ENCODE results near the gene IQCE.

DNA sequence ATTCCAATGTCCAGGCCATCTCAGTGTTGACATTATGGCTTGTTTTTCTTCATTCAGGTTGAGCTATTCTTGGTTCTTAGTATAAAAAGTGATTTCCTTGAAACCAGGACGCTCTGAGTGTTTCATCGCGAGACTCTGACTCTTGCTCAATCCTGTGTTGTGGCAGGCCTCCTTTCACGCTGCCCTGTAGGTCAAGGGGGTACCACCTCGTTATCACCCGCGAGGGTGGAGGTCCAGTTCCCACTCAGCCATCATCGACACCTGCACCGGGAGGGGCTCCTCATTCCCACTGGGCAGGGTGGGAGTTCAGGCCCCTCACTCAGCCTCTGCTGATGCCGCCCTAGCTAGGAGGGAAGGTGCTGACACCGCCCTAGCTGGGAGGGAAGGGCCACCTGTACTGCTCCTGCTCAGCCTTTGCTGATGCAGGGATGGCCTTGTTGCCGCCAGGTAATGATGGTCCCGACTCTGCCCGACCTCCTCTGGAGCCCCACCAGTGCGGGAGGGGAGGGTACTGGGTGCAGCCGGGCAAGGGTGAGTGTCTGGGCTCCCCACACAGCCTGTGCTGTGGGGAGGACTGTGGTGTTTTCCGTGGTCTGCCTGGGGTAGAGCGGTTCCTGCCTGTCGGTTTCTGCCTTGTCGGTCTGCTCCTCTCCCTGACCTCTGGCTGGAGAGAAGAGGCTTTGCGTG, 16.4 kb downstream of the IQCE start:
- TF ChIP-seq YY1 (IDR thresholded peaks at IDR 0.05; ENCODE audit: insufficient read depth, insufficient read length) (no peak), ZNF274 (IDR thresholded peaks at IDR 0.05; ENCODE audit: low read depth, low read length) (no peak)
